SU-DHL-6 (cell line): ENCODE results near the gene CUTC.

Source experiments
- H2AFZ ChIP-seq: fragments of 200-600 bp; sonication (generic); 2 replicates; pipeline ENCODE4 v1.6.1; 2014; ENCODE audit warnings: low read depth, mild to moderate bottlenecking, moderate library complexity, mixed read lengths, antibody characterized with exemption, low read length; ENCODE audit not compliant: severe bottlenecking
- H3F3A ChIP-seq: fragments of 200-600 bp; shearing (Covaris generic); 2 replicates; pipeline ENCODE4 v1.6.0; 2016; ENCODE audit warnings: antibody characterized with exemption, mild to moderate bottlenecking; ENCODE audit not compliant: insufficient read depth
- H3K27ac ChIP-seq: fragments of 200-600 bp; sonication (generic); 2 replicates; pipeline ENCODE4 v1.5.1; 2016; ENCODE audit warnings: low read depth, mild to moderate bottlenecking, low read length, moderate library complexity, mixed read lengths
- H3K27me3 ChIP-seq: fragments of 200-600 bp; sonication (generic), shearing (Covaris generic); 2 replicates; pipeline ENCODE4 v1.6.0; 2014; ENCODE audit warnings: mild to moderate bottlenecking, low read length
- H3K36me3 ChIP-seq: fragments of 200-600 bp; sonication (generic); 2 replicates; pipeline ENCODE4 v1.6.1; 2014; ENCODE audit warnings: mild to moderate bottlenecking, low read length, mixed read lengths
- H3K4me2 ChIP-seq: fragments of 300-600, 200-600 bp; shearing (Covaris generic), sonication (generic); 2 replicates; pipeline ENCODE4 v1.6.0; 2014; ENCODE audit warnings: low read length, low read depth, mild to moderate bottlenecking; ENCODE audit not compliant: poor library complexity, severe bottlenecking
- H3K4me3 ChIP-seq: fragments of 200-600 bp; sonication (generic); 2 replicates; pipeline ENCODE4 v1.5.1; 2014; ENCODE audit warnings: antibody characterized with exemption, low read length, mild to moderate bottlenecking, mixed read lengths; ENCODE audit not compliant: insufficient read depth, poor library complexity, severe bottlenecking
- H3K79me2 ChIP-seq: fragments of 200-600 bp; sonication (generic); 2 replicates; pipeline ENCODE4 v1.6.1; 2014; ENCODE audit warnings: mild to moderate bottlenecking, low read length, moderate library complexity; ENCODE audit not compliant: insufficient read depth
- H3K9ac ChIP-seq: fragments of 200-600 bp; sonication (generic); 2 replicates; pipeline ENCODE4 v1.7.0; 2014; ENCODE audit warnings: mild to moderate bottlenecking, low read length
- H3K9me2 ChIP-seq: fragments of 200-600 bp; sonication (generic); replicated peaks from 2 replicates; pipeline ENCODE4 v1.6.1; 2014; ENCODE audit warnings: low read length; ENCODE audit not compliant: insufficient read depth
- H3K9me3 ChIP-seq: fragments of 200-600 bp; sonication (generic); 2 replicates; pipeline ENCODE4 v1.6.1; 2014; ENCODE audit warnings: low read length, mixed read lengths; ENCODE audit not compliant: insufficient read depth
- H4K20me1 ChIP-seq: fragments of 200-600 bp; sonication (generic); 2 replicates; pipeline ENCODE4 v1.6.1; 2014; ENCODE audit warnings: low read depth, mild to moderate bottlenecking, antibody characterized with exemption, low read length, moderate library complexity, mixed read lengths
- CTCF ChIP-seq: fragments of 200-600 bp; sonication (generic); IDR thresholded peaks from one replicate; pipeline ENCODE4 v1.5.1; 2017; ENCODE audit warnings: antibody characterized with exemption, mild to moderate bottlenecking, low read length, moderate library complexity; ENCODE audit not compliant: insufficient read depth, poor library complexity, severe bottlenecking
- EZH2phosphoT487 ChIP-seq: fragments of 200-600 bp; sonication (generic), shearing (Covaris generic); conservative IDR thresholded peaks from 2 replicates; pipeline ENCODE4 v1.6.1; 2018; ENCODE audit warnings: mild to moderate bottlenecking, antibody characterized with exemption, low read length, moderate library complexity, mixed read lengths

The CUTC gene

DNA sequence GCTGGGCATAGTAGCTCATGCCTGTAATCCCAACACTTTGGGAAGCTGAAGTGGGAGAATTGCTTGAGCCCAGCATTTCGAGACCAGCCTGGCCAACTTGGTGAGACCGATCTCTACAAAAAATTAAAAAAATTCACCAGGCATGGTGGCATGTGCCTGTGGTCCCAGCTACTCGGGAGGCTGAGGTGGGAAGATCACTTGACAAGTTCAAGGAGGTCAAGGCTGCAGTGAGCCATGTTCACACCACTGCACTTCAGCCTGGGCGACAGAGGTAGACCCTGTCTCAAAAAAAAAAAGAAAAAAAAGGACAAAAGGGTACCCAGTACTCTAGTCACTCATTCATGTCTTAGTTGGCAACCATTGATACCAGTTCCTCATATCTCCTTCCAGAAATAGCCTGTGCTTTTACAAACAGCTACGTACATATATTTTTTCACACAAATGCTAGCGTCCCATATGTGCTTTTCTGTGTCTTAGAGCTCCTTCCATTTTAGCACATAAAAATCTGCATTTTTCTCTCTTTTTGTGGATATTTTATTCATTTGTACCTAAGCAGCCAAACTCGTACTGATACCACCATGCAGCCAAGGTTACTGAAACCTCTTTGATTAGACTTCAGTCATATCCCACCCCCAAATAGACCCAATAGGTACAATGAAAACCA, 55.9 kb downstream of the CUTC start:
- TF ChIP-seq CTCF (no peak), EZH2phosphoT487 (no peak)
- no peak overlapping the region for H3K4me2 ChIP-seq
- H2AFZ ChIP-seq = no peak overlapping the region
- no peak overlapping the region for H3K9ac ChIP-seq
- no peak overlapping the region for H3K27ac ChIP-seq
- no peaks in the 10 kb centered on the region for H3K36me3 ChIP-seq
- H3K27me3 ChIP-seq = no peaks in the 10 kb centered on the region
- no peak overlapping the region for H3K4me3 ChIP-seq
- H3K9me2 ChIP-seq = no peaks in the 10 kb centered on the region
- no peaks in the 10 kb centered on the region for H3F3A ChIP-seq
- no peaks in the 10 kb centered on the region for H3K9me3 ChIP-seq
- no peaks in the 10 kb centered on the region for H3K79me2 ChIP-seq
- H4K20me1 ChIP-seq = no peaks in the 10 kb centered on the region

GRCh38 chr10:99788598-99789256, 56.7 kb downstream of the CUTC start:
- no peaks in the 10 kb centered on the region for H3K79me2 ChIP-seq
- no peak overlapping the region for H3K4me2 ChIP-seq
- no peaks in the 10 kb centered on the region for H3K36me3 ChIP-seq
- no peaks in the 10 kb centered on the region for H3K9me2 ChIP-seq
- H3K4me3 ChIP-seq = no peak overlapping the region
- H3K9me3 ChIP-seq = no peaks in the 10 kb centered on the region
- H3K9ac ChIP-seq = no peak overlapping the region
- no peaks in the 10 kb centered on the region for H4K20me1 ChIP-seq
- no peaks in the 10 kb centered on the region for H3K27me3 ChIP-seq
- TF ChIP-seq CTCF (no peak), EZH2phosphoT487 (no peak)
- no peak overlapping the region for H3K27ac ChIP-seq
- H3F3A ChIP-seq = no peaks in the 10 kb centered on the region
- H2AFZ ChIP-seq = no peak overlapping the region

- TF ChIP-seq CTCF = no peak
- Histone ChIP-seq H3K4me2 (no peak overlapping the region), H3K4me3 (no peak overlapping the region), H4K20me1 (no peaks in the 10 kb centered on the region), H3K9me3 (no peaks in the 10 kb centered on the region), H3K79me2 (no peaks in the 10 kb centered on the region), H2AFZ (no peak overlapping the region), H3K9ac (no peak overlapping the region), H3K27me3 (no peaks in the 10 kb centered on the region), H3F3A (no peaks in the 10 kb centered on the region), H3K9me2 (no peaks in the 10 kb centered on the region), H3K36me3 (no peaks in the 10 kb centered on the region), H3K27ac (no peak overlapping the region)
Observed at GRCh38 chr10:99791831-99792230, 59.8 kb downstream of the CUTC start.
